Stomach smooth muscle (tissue), 2 donors: ENCODE data around the gene NAT10.
"Not testable (repeated sequence)": the region's sequence is repeated elsewhere in the genome, so short reads cannot be mapped to it uniquely, and the experiment has no call there.

Experiments
- H3K27ac ChIP-seq: one replicate; pipeline ENCODE4 v1.7.0; 2013; ENCODE audit warnings: mild to moderate bottlenecking, low read length, inconsistent platforms
- H3K27me3 ChIP-seq, 2 donors: one replicate each; pipeline ENCODE4 v1.7.0; 2013; ENCODE audit warnings: low read length in 2 of 2; ENCODE audit not compliant: insufficient read depth in 2 of 2, control insufficient read depth in 1 of 2
- H3K36me3 ChIP-seq, 2 donors: one replicate each; pipeline ENCODE4 v1.7.0; 2013; ENCODE audit warnings: low read length in 2 of 2; ENCODE audit not compliant: control insufficient read depth in 2 of 2, insufficient read depth in 2 of 2
- H3K4me1 ChIP-seq: one replicate; pipeline ENCODE4 v1.7.0; 2013; ENCODE audit warnings: low read length; ENCODE audit not compliant: control insufficient read depth, insufficient read depth
- H3K4me3 ChIP-seq, 2 donors: one replicate each; pipeline ENCODE4 v1.7.0; 2013; ENCODE audit warnings: low read length in 2 of 2
- H3K9ac ChIP-seq, 2 donors: one replicate each; pipeline ENCODE4 v1.7.0; 2013; ENCODE audit warnings: low read length in 2 of 2, mild to moderate bottlenecking in 1 of 2
- H3K9me3 ChIP-seq, 2 donors: one replicate each; pipeline ENCODE4 v1.7.0; 2013; ENCODE audit warnings: low read length in 2 of 2; ENCODE audit not compliant: control insufficient read depth in 2 of 2
- donor health status: healthy.
- donor health status: Pancreatic carcinoma.

Gene NAT10

GRCh38 chr11:34180814-34181165 lies 75.4 kb downstream of the NAT10 start:
- H3K4me3 ChIP-seq, H3K9me3 ChIP-seq, H3K27ac ChIP-seq, H3K36me3 ChIP-seq, H3K9ac ChIP-seq, H3K27me3 ChIP-seq: not testable (repeated sequence)
- H3K4me1 ChIP-seq: peaks cover 24% of the 10 kb centered on the region

GRCh38 chr11:34181251-34181650 lies 75.8 kb downstream of the NAT10 start:
- H3K4me3 ChIP-seq: no peak overlapping the region
- H3K9me3 ChIP-seq: no peaks in the 10 kb centered on the region
- H3K27me3 ChIP-seq: no peaks in the 10 kb centered on the region
- H3K27ac ChIP-seq: no peak overlapping the region
- no peaks in the 10 kb centered on the region for H3K36me3 ChIP-seq
- H3K4me1 ChIP-seq: peaks cover 29% of the 10 kb centered on the region
- no peak overlapping the region for H3K9ac ChIP-seq

GRCh38 chr11:34181856-34182405 lies 76.5 kb downstream of the NAT10 start:
- Histone ChIP-seq H3K4me3 (no peak overlapping the region), H3K27me3 (no peaks in the 10 kb centered on the region), H3K4me1 (peaks cover 35% of the 10 kb centered on the region), H3K9ac (no peak overlapping the region), H3K27ac (no peak overlapping the region), H3K36me3 (no peaks in the 10 kb centered on the region), H3K9me3 (no peaks in the 10 kb centered on the region)

GRCh38 chr11:34182425-34182824 lies 77.0 kb downstream of the NAT10 start:
- peaks cover 35% of the 10 kb centered on the region for H3K4me1 ChIP-seq

GRCh38 chr11:34182921-34183685 lies 77.7 kb downstream of the NAT10 start:
- Histone ChIP-seq H3K4me1 (peaks cover 35% of the 10 kb centered on the region), H3K9ac (no peak overlapping the region), H3K27ac (peak overlapping the region; percentile 73), H3K4me3 (no peak overlapping the region), H3K27me3 (no peaks in the 10 kb centered on the region), H3K36me3 (no peaks in the 10 kb centered on the region), H3K9me3 (no peaks in the 10 kb centered on the region)

More at GRCh38 chr11:34182425-34182824, 77.0 kb downstream of the NAT10 start:
- Histone ChIP-seq H3K36me3 (no peaks in the 10 kb centered on the region), H3K9ac (no peak overlapping the region), H3K4me3 (no peak overlapping the region), H3K27ac (no peak overlapping the region), H3K9me3 (no peaks in the 10 kb centered on the region), H3K27me3 (no peaks in the 10 kb centered on the region)

GRCh38 chr11:34183848-34184391 lies 78.5 kb downstream of the NAT10 start:
- Histone ChIP-seq H3K9me3 (no peaks in the 10 kb centered on the region), H3K36me3 (no peaks in the 10 kb centered on the region), H3K9ac (no peak overlapping the region), H3K27ac (peak overlapping the region; percentile 73), H3K4me1 (peaks cover 35% of the 10 kb centered on the region), H3K4me3 (no peak overlapping the region), H3K27me3 (no peaks in the 10 kb centered on the region)

GRCh38 chr11:34184505-34185015 lies 79.1 kb downstream of the NAT10 start:
- H3K4me1 ChIP-seq: peaks cover 35% of the 10 kb centered on the region
- no peaks in the 10 kb centered on the region for H3K36me3 ChIP-seq
- no peak overlapping the region for H3K9ac ChIP-seq
- no peaks in the 10 kb centered on the region for H3K27me3 ChIP-seq
- H3K4me3 ChIP-seq: no peak overlapping the region
- peak overlapping the region; percentile 73 for H3K27ac ChIP-seq
- H3K9me3 ChIP-seq: no peaks in the 10 kb centered on the region

GRCh38 chr11:34185926-34186841 lies 80.8 kb downstream of the NAT10 start:
- Histone ChIP-seq H3K4me1 (peaks cover 35% of the 10 kb centered on the region), H3K4me3 (peak overlapping the region in 1 of 2 donors; percentile 22), H3K36me3 (no peaks in the 10 kb centered on the region), H3K27me3 (no peaks in the 10 kb centered on the region), H3K9ac (no peak overlapping the region), H3K9me3 (no peaks in the 10 kb centered on the region), H3K27ac (no peak overlapping the region)

GRCh38 chr11:34188181-34188580 lies 82.8 kb downstream of the NAT10 start:
- no peak overlapping the region for H3K9ac ChIP-seq
- H3K27ac ChIP-seq: no peak overlapping the region
- H3K9me3 ChIP-seq: no peaks in the 10 kb centered on the region
- H3K27me3 ChIP-seq: no peaks in the 10 kb centered on the region
- no peaks in the 10 kb centered on the region for H3K36me3 ChIP-seq
- no peak overlapping the region for H3K4me3 ChIP-seq
- peaks cover 48% of the 10 kb centered on the region for H3K4me1 ChIP-seq

- Histone ChIP-seq H3K9ac (no peak overlapping the region), H3K4me3 (no peak overlapping the region), H3K9me3 (no peaks in the 10 kb centered on the region), H3K4me1 (peaks cover 47% of the 10 kb centered on the region), H3K27me3 (no peaks in the 10 kb centered on the region), H3K27ac (no peak overlapping the region), H3K36me3 (no peaks in the 10 kb centered on the region)
Measured at GRCh38 chr11:34189191-34189590, 83.8 kb downstream of the NAT10 start.
